Measurements from ENCODE around the gene SMARCD3. TPM values are rescaled to one million over a fixed set of nuclear protein-coding genes. Genes with fewer than 3 reads are reported as not detected.
A peak's percentile ranks its signal among the peaks of the same experiment; 100 is the strongest.

Gene SMARCD3
- total and polyA plus RNA-seq, 2 of the 13 experiments (the other 11 are each of a cell fraction or from before 2014, with no cell fraction given): 0.20 to 0.62 TPM

DNA sequence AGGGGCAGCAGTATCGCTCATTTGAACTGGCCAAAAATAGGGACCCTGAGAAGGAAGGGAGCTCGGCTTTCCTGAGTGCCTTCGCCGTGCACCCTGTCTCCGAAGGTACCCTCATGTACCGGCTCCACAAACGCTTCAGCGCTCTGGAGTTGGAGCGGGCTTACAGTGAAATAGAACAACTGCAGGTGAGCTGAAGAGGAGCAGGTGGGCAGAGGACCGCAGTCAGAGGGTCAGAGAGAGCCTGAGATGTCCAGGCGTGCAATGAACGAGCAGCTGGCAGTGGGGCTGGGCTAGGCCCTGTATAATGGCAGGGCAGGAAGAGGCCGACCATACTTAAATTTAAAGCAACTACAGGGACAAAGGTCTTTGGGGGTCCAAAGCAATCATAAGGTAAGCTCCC is 12.1 kb downstream of the SMARCD3 start:
- TF ChIP-seq ZNF292 (CRISPR knock-in tag; IDR thresholded peaks at IDR 0.05; ENCODE audit: borderline replicate concordance, low read depth) (no peak), MED13 (CRISPR knock-in tag; IDR thresholded peaks at IDR 0.05) (no peak), ZNF350 (CRISPR knock-in tag; IDR thresholded peaks at IDR 0.05; ENCODE audit: borderline replicate concordance, low read depth) (no peak)
- Histone ChIP-seq H3K27ac (ENCODE audit: extremely low read length, insufficient read depth, low read length) (no peak overlapping the region), H2AFZ (ENCODE audit: low read length) (no peak overlapping the region), H3K4me3 (replicated peaks in 1 of 3; ENCODE audit: insufficient read depth in 1 of 3, low read depth in 2 of 3, low read length in 3 of 3) (no peak overlapping the region), H4K20me1 (ENCODE audit: insufficient read depth, low read length) (peaks cover 12% of the 10 kb centered on the region; the same call in 1 of the 2 replicates), H3K9ac (ENCODE audit: insufficient read depth, low read depth, low read length) (no peak overlapping the region), H3K27me3 (ENCODE audit: control insufficient read depth in 1 of 2, insufficient read depth in 2 of 2, low read length in 2 of 2) (no peaks in the 10 kb centered on the region; a peak in 1 of 5 replicates), H3K9me3 (ENCODE audit: low read length) (no peaks in the 10 kb centered on the region), H3K79me2 (ENCODE audit: insufficient read depth, low read length) (peaks cover 22% of the 10 kb centered on the region), H3K4me2 (ENCODE audit: low read depth, low read length) (no peak overlapping the region), H3K36me3 (replicated peaks in 1 of 2; ENCODE audit: control insufficient read depth in 1 of 2, insufficient read depth in 2 of 2, low read length in 2 of 2) (peaks cover 6 to 32% of the 10 kb centered on the region in 2 experiments; a peak in 4 of 5 replicates), H3K4me1 (ENCODE audit: insufficient read depth, low read length) (peaks cover 30% of the 10 kb centered on the region)
- ChIA-PET POLR2A (interaction anchor here (1.6 kb wide), 1 partner anchor 9 kb away, joined by 3 read pairs; the partner anchor contains the start of gene ABCF2), CTCF (ENCODE audit: low intra/inter-chr PET ratio, low total read pairs) (no interaction called here)
- no peak for ATAC-seq
- BruUV-seq (replicated peaks): TSS peak; percentile 1
- WGBS (ENCODE audit: low lambda C conversion rate): 98% methylated on average over 10 of the region's 13 CpGs
- DNase-seq (ENCODE audit: low spot score): no peak
- intact Hi-C loops (cut with micrococcal nuclease; ENCODE audit: unreplicated experiment): no loop called here
- FAIRE-seq: no peak
- in situ Hi-C loops (cut with HindIII; ENCODE audit: extremely low pct_ligation_motif_present, low pct_unique_long_range_greater_than_20kb): no loop called here

DNA sequence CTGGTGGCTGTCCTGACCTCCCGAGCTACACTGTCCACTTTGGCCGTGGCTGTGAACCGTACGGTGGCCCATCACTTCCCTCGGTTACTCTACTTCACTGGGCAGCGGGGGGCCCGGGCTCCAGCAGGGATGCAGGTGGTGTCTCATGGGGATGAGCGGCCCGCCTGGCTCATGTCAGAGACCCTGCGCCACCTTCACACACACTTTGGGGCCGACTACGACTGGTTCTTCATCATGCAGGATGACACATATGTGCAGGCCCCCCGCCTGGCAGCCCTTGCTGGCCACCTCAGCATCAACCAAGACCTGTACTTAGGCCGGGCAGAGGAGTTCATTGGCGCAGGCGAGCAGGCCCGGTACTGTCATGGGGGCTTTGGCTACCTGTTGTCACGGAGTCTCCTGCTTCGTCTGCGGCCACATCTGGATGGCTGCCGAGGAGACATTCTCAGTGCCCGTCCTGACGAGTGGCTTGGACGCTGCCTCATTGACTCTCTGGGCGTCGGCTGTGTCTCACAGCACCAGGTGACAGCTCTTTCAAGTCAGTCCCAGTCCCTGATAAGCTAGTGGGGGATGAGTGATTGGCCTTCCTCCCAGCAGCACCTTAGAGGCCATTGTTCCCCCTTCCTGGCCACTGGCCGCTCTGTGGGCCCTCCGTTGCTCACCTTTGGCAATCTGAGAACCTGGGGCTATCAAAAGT is 13.3 kb downstream of the SMARCD3 start:
- H4K20me1 ChIP-seq (ENCODE audit: insufficient read depth, low read length): peaks cover 12% of the 10 kb centered on the region; the same call in 1 of the 2 replicates
- TF ChIP-seq RBFOX2 (IDR thresholded peaks at IDR 0.05; ENCODE audit: low read depth, low read length) (0 out of 2 replicates have a peak, but pooled peaks have one; percentile 41), NBN (conservative IDR thresholded peaks at IDR 0.05) (no peak)
- no peak overlapping the region for H3K4me2 ChIP-seq (ENCODE audit: low read depth, low read length)
- intact Hi-C loops (cut with micrococcal nuclease; ENCODE audit: unreplicated experiment) (no loop called here), in situ Hi-C loops (cut with HindIII; ENCODE audit: extremely low pct_ligation_motif_present, low pct_unique_long_range_greater_than_20kb) (no loop called here)
- DNase-seq (ENCODE audit: low spot score): no peak
- ATAC-seq: no peak
- no peak overlapping the region for H3K9ac ChIP-seq (ENCODE audit: insufficient read depth, low read depth, low read length)
- no peaks in the 10 kb centered on the region; a peak in 1 of 5 replicates for H3K27me3 ChIP-seq (ENCODE audit: control insufficient read depth in 1 of 2, insufficient read depth in 2 of 2, low read length in 2 of 2)
- peaks cover 22% of the 10 kb centered on the region for H3K79me2 ChIP-seq (ENCODE audit: insufficient read depth, low read length)
- no TSS peak for BruUV-seq (replicated peaks)
- ChIA-PET CTCF (ENCODE audit: low intra/inter-chr PET ratio, low total read pairs) (no interaction called here), POLR2A (interaction anchor here (1.6 kb wide), 1 partner anchor 8 kb away, joined by 3 read pairs; the partner anchor contains the start of gene ABCF2)
- peaks cover 24% of the 10 kb centered on the region for H3K4me1 ChIP-seq (ENCODE audit: insufficient read depth, low read length)
- no peak overlapping the region for H2AFZ ChIP-seq (ENCODE audit: low read length)
- no peaks in the 10 kb centered on the region for H3K9me3 ChIP-seq (ENCODE audit: low read length)
- WGBS (ENCODE audit: low lambda C conversion rate): 96% methylated on average over 25 of the region's 28 CpGs
- no peak overlapping the region for H3K4me3 ChIP-seq (replicated peaks in 1 of 3; ENCODE audit: insufficient read depth in 1 of 3, low read depth in 2 of 3, low read length in 3 of 3)
- no peak overlapping the region for H3K27ac ChIP-seq (ENCODE audit: extremely low read length, insufficient read depth, low read length)
- H3K36me3 ChIP-seq (replicated peaks in 1 of 2; ENCODE audit: control insufficient read depth in 1 of 2, insufficient read depth in 2 of 2, low read length in 2 of 2): peaks cover 6 to 32% of the 10 kb centered on the region in 2 experiments; a peak in 4 of 5 replicates
- no peak for FAIRE-seq

Measured in HepG2 (cell line).